ENCODE measurements around the gene PCGF2. TPM values are rescaled to one million over a fixed set of nuclear protein-coding genes. Genes with fewer than 3 reads are reported as not detected.
A peak's percentile ranks its signal among the peaks of the same experiment; 100 is the strongest.

Gene PCGF2
- total and polyA plus RNA-seq, 2 donors from 2014 or later, result 62.2 to 111 TPM

GRCh38 chr17:38705803-38706504 lies 42.2 kb downstream of the PCGF2 start:
- intact Hi-C loops (cut with DNase I), result no loop called here
- TF ChIP-seq, protein P1, sequence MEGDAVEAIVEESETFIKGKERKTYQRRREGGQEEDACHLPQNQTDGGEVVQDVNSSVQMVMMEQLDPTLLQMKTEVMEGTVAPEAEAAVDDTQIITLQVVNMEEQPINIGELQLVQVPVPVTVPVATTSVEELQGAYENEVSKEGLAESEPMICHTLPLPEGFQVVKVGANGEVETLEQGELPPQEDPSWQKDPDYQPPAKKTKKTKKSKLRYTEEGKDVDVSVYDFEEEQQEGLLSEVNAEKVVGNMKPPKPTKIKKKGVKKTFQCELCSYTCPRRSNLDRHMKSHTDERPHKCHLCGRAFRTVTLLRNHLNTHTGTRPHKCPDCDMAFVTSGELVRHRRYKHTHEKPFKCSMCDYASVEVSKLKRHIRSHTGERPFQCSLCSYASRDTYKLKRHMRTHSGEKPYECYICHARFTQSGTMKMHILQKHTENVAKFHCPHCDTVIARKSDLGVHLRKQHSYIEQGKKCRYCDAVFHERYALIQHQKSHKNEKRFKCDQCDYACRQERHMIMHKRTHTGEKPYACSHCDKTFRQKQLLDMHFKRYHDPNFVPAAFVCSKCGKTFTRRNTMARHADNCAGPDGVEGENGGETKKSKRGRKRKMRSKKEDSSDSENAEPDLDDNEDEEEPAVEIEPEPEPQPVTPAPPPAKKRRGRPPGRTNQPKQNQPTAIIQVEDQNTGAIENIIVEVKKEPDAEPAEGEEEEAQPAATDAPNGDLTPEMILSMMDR (IDR thresholded peaks at IDR 0.05; ENCODE audit: borderline replicate concordance, extremely low read depth, insufficient read depth), result no peak
- no peak for FAIRE-seq
- Histone ChIP-seq H3K27me3 (ENCODE audit: control insufficient read depth, insufficient read depth, low read length) (no peaks in the 10 kb centered on the region), H3K9ac (ENCODE audit: low read length in 3 of 3) (peak overlapping the region; percentile 23 to 72 (median 45)), H3K36me3 (ENCODE audit: control insufficient read depth in 2 of 3, insufficient read depth in 3 of 3, low read length in 3 of 3) (peaks cover 0 to 8% (median 6%) of the 10 kb centered on the region in 3 donors), H3K4me3 (ENCODE audit: low read length in 3 of 3) (peak overlapping the region; percentile 66 to 77 (median 72)), H3K9me3 (ENCODE audit: control insufficient read depth in 2 of 3, insufficient read depth in 1 of 3, low read length in 3 of 3) (no peaks in the 10 kb centered on the region), H3K27ac (ENCODE audit: low read depth in 2 of 2, low read length in 2 of 2) (peak overlapping the region; percentile 71 to 87), H3K4me1 (ENCODE audit: control insufficient read depth in 2 of 3, insufficient read depth in 2 of 3, low read depth in 1 of 3, low read length in 3 of 3) (peaks cover 3 to 28% (median 9%) of the 10 kb centered on the region in 3 donors)
- peak; percentile 64 to 86 (median 82) for DNase-seq

DNA sequence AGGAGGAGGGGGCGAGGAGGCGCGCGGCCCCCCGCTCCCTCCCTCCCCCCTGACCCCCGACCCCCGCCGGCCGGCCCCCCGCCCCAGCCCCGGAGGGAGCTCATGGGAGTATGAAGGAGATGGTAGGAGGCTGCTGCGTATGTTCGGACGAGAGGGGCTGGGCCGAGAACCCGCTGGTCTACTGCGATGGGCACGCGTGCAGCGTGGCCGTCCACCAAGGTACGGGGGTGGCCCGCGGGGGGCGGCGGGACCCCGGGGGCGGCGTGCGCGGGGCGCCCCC lies 42.7 kb downstream of the PCGF2 start:
- Histone ChIP-seq H3K27me3 (ENCODE audit: control insufficient read depth, insufficient read depth, low read length) (no peaks in the 10 kb centered on the region), H3K4me1 (ENCODE audit: control insufficient read depth in 2 of 3, insufficient read depth in 2 of 3, low read depth in 1 of 3, low read length in 3 of 3) (peaks cover 3 to 26% (median 11%) of the 10 kb centered on the region in 3 donors), H3K4me3 (ENCODE audit: low read length in 3 of 3) (peak overlapping the region in 2 of 3 donors; percentile 16 to 77), H3K36me3 (ENCODE audit: control insufficient read depth in 2 of 3, insufficient read depth in 3 of 3, low read length in 3 of 3) (peaks cover 0 to 6% (median 6%) of the 10 kb centered on the region in 3 donors), H3K27ac (ENCODE audit: low read depth in 2 of 2, low read length in 2 of 2) (peak overlapping the region; percentile 71 to 87), H3K9ac (ENCODE audit: low read length in 3 of 3) (peak overlapping the region in 1 of 3 donors; percentile 72), H3K9me3 (ENCODE audit: control insufficient read depth in 2 of 3, insufficient read depth in 1 of 3, low read length in 3 of 3) (no peaks in the 10 kb centered on the region)
- intact Hi-C loops (cut with DNase I), result no loop called here
- FAIRE-seq (no peak), DNase-seq (peak in 1 of 5 donors; percentile 89)
- TF ChIP-seq, protein P1 (IDR thresholded peaks at IDR 0.05; ENCODE audit: borderline replicate concordance, extremely low read depth, insufficient read depth), result no peak

DNA sequence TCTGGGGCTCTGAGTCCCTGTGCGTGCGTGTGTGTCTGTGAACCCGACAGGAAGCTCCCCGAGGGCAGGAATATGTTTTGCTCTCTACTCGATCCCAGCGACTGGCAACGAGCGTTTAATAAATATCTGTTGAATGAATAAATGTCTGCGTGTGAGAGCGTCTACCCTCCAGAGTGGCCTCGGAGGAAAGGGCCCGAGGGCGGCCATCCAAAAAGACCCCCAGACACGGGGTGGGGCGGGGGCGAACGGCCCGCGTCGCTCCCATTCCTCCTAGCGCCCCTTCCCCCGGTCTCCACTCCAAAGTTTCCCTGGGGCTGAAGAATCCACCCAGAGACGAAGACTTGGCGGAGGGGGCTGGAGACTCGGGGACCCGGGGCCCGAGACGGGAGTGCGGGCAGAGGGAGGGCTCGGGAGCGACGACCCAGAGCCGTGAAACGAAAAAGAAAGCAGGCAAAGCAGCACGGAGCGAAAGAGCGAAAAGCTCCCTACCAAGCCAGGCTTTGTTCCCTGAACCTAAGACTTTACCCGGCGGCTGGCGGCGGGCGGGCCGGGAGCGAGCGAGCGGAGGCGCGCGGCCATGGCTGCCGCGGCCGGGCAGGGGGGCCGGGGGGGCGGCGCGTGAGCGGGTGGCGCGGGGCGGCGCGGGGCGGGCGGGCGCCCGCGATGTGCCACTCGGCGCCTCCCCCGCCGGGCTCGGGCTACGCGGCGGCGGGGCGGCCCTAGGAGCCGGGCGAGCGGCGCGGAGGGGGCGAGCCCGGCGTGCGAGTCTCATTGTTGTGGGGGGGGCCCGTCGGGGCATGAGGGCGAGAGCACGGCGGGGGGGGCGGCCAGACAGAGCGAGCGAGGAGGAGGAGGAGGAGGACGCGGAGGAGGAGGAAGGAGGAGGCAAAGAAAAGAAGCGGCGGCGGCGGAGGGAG lies 43.3 kb downstream of the PCGF2 start, which contains the start of gene MLLT6:
MLLT6 (plus strand) TSS at position 668 of the 917 bp plus-strand sequence. CDS start 360 bp downstream, outside the sequence.
- Histone ChIP-seq H3K4me3 (ENCODE audit: low read length in 3 of 3) (peak within 1 kb of the TSS; percentile 80 to 92 (median 88)), H3K9me3 (ENCODE audit: control insufficient read depth in 2 of 3, insufficient read depth in 1 of 3, low read length in 3 of 3) (no peaks in the 10 kb centered on the region), H3K27me3 (ENCODE audit: control insufficient read depth, insufficient read depth, low read length) (no peaks in the 10 kb centered on the region), H3K27ac (ENCODE audit: low read depth in 2 of 2, low read length in 2 of 2) (peak within 1 kb of the TSS; percentile 96 to 97), H3K4me1 (ENCODE audit: control insufficient read depth in 2 of 3, insufficient read depth in 2 of 3, low read depth in 1 of 3, low read length in 3 of 3) (peaks cover 3 to 30% (median 11%) of the 10 kb centered on the region in 3 donors), H3K36me3 (ENCODE audit: control insufficient read depth in 2 of 3, insufficient read depth in 3 of 3, low read length in 3 of 3) (peaks cover 0 to 6% (median 5%) of the 10 kb centered on the region in 3 donors), H3K9ac (ENCODE audit: low read length in 3 of 3) (peak within 1 kb of the TSS; percentile 55 to 97 (median 88))
- DNase-seq (peak; percentile 85 to 95 (median 89)), FAIRE-seq (no peak)
- TF ChIP-seq, protein P1 (IDR thresholded peaks at IDR 0.05; ENCODE audit: borderline replicate concordance, extremely low read depth, insufficient read depth), result no peak
- intact Hi-C loops (cut with DNase I), result no loop called here
